HFF-Myc (cell line): ENCODE results near the gene PMM1.
"Not testable (repeated sequence)": the region's sequence is repeated elsewhere in the genome, so short reads cannot be mapped to it uniquely, and the experiment has no call there.

Experiments used
- DNase-seq: peaks from one replicate; pipeline ENCODE4 v3.0.0-alpha.2; 2011; ENCODE audit warnings: low read depth; ENCODE audit errors: extremely low read depth
- H3K4me3 ChIP-seq: replicated peaks from 2 replicates; pipeline ENCODE4 v1.5.1; 2011; ENCODE audit warnings: low read depth, mild to moderate bottlenecking, control low read depth, low read length
- TF ChIP-seq, protein P1 (sequence below): IDR thresholded peaks from 2 replicates; pipeline ENCODE4 v1.5.1; 2012; ENCODE audit warnings: mild to moderate bottlenecking, low read depth, low read length, control low read depth; ENCODE audit errors: missing control alignments

Gene PMM1

GRCh38 chr22:41574847-41575381 lies 14.7 kb downstream of the PMM1 start:
- H3K4me3 ChIP-seq, result no peak overlapping the region
- DNase-seq, result no peak
- TF ChIP-seq, protein P1, sequence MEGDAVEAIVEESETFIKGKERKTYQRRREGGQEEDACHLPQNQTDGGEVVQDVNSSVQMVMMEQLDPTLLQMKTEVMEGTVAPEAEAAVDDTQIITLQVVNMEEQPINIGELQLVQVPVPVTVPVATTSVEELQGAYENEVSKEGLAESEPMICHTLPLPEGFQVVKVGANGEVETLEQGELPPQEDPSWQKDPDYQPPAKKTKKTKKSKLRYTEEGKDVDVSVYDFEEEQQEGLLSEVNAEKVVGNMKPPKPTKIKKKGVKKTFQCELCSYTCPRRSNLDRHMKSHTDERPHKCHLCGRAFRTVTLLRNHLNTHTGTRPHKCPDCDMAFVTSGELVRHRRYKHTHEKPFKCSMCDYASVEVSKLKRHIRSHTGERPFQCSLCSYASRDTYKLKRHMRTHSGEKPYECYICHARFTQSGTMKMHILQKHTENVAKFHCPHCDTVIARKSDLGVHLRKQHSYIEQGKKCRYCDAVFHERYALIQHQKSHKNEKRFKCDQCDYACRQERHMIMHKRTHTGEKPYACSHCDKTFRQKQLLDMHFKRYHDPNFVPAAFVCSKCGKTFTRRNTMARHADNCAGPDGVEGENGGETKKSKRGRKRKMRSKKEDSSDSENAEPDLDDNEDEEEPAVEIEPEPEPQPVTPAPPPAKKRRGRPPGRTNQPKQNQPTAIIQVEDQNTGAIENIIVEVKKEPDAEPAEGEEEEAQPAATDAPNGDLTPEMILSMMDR, result no peak

DNA sequence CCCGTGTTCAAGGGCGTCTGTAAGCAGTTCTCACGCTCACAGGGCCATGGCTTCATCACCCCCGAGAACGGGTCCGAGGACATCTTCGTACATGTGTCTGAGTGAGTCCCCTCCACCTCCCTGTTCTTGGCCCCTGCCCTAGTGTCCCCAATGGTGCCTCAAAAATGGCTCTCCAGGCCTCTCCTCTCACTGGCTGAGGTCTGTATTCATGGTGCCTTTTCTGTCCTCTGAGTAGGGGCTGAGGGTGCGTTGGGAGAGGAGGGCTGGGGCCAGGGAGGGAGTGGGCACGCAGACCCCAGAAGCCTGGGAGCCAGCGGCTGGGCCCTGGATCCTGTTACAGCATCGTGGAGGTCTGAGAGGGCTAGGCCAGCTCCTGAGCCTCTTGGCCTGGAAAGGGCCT lies 16.0 kb downstream of the PMM1 start:
- no peak for DNase-seq
- no peak overlapping the region for H3K4me3 ChIP-seq
- TF ChIP-seq, protein P1, result no peak

DNA sequence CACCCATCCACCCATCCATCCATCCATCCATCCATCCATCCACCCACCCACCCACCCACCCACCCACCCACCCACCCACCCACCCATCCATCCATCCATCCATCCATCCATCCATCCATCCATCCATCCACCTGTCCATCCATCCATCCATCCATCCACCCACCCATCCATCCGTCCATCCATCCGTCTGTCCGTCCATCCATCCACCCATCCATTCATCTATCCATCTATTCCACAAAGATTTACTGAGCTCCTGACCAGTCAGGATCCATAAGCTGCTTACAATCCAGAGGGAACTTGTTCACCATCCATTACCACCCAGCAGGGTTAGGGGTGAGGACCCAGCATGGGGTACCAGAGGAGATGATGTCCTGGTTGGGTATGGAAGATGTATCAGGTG lies 17.3 kb downstream of the PMM1 start:
- DNase-seq, H3K4me3 ChIP-seq: not testable (repeated sequence)

DNA sequence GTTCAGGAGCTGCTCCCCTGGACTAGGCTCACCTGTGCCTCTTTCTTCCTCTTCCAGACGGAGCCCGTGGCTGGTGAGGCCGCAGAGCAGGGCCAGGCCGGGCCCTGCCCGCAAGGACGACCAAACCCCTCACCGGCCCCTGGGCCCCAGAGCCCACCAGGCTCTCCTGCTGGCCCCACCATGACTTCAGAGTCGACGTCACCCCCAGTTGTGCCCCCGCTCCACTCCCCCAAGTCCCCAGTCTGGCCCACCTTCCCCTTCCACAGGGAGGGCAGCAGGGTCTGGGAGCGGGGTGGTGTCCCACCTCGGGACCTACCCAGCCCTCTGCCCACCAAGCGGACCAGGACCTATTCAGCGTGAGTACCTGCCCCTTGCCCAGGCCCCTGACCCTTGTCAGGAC lies 17.9 kb downstream of the PMM1 start:
- TF ChIP-seq, protein P1, result no peak
- no peak for DNase-seq
- no peak overlapping the region for H3K4me3 ChIP-seq

GRCh38 chr22:41570221-41570620 lies 19.4 kb downstream of the PMM1 start:
- H3K4me3 ChIP-seq, result no peak overlapping the region
- DNase-seq, result no peak
- TF ChIP-seq, protein P1, result no peak

- no peak for DNase-seq
- H3K4me3 ChIP-seq, result no peak overlapping the region
- TF ChIP-seq, protein P1, result no peak
These were observed 20.8 kb downstream of the PMM1 start for GRCh38 chr22:41568811-41569210.

DNA sequence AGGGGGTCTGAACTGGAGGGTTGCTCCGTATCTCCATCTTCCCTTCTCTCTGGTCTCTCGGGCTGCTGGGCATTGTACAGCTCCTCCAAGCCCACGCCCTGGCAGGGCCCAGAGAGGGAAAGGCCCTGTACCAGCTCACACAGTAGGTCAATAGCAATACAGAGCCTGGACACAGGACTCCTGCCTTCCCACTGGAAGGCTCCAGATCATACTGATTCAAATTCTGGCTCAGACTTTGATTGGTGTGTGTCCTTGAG lies 22.2 kb downstream of the PMM1 start:
- TF ChIP-seq, protein P1, result no peak
- H3K4me3 ChIP-seq, result no peak overlapping the region
- no peak for DNase-seq
